H1 (cell line): Measurements from ENCODE around the gene IGFBP4. TPM values are rescaled to one million over a fixed set of nuclear protein-coding genes. Genes with fewer than 3 reads are reported as not detected.

Experiments
- CTCF ChIA-PET: fragments of 300-600 bp; sonication (Branson Sonifier 250); formaldehyde crosslinking; loops from one replicate; lab custom pipeline; 2021; ENCODE audit not compliant: partially characterized antibody; lab: Charles Lee
- POLR2A ChIA-PET: fragments of 300-600 bp; sonication (Branson Sonifier 250); formaldehyde crosslinking; loops from one replicate; lab custom pipeline; 2021; ENCODE audit warnings: inconsistent platforms; ENCODE audit not compliant: partially characterized antibody; lab: Charles Lee
- DNase-seq, 2 experiments: peaks; one replicate each; pipeline versions ENCODE4 v3.0.0 to v3.0.0-alpha.2; 2010 to 2022; ENCODE audit warnings: low spot score in 2 of 2, low read depth in 1 of 2, mixed read lengths in 1 of 2
- FAIRE-seq: peaks from 2 replicates; lab custom pipeline; 2011; peaks lifted over from hg19 to GRCh38; lab: Jason Lieb, UNC
- H2AFZ ChIP-seq: 2 replicates; pipeline ENCODE4 v1.8.1; 2012; ENCODE audit warnings: low read length, inconsistent platforms
- H2AK5ac ChIP-seq: 2 replicates; pipeline ENCODE4 v1.6.1; 2013; ENCODE audit warnings: low read depth, low read length
- H2BK120ac ChIP-seq: replicated peaks from 2 replicates; pipeline ENCODE3; 2013; ENCODE audit warnings: low read depth, low read length, inconsistent platforms
- H2BK12ac ChIP-seq: 2 replicates; pipeline ENCODE4 v1.6.1; 2013; ENCODE audit warnings: low read depth, low read length
- H2BK15ac ChIP-seq: 2 replicates; pipeline ENCODE4 v1.6.1; 2013; ENCODE audit warnings: low read length
- H2BK20ac ChIP-seq: 2 replicates; pipeline ENCODE4 v1.6.1; 2013; ENCODE audit warnings: low read length
- H2BK5ac ChIP-seq: 2 replicates; pipeline ENCODE4 v1.6.1; 2013; ENCODE audit warnings: low read depth, low read length
- H3K14ac ChIP-seq: 2 replicates; pipeline ENCODE4 v1.6.1; 2013; ENCODE audit warnings: inconsistent platforms; ENCODE audit not compliant: insufficient read length
- H3K18ac ChIP-seq: 2 replicates; pipeline ENCODE4 v1.6.1; 2013; ENCODE audit warnings: low read length; ENCODE audit errors: extremely low read depth
- H3K23ac ChIP-seq: 2 replicates; pipeline ENCODE4 v1.6.1; 2013; ENCODE audit warnings: inconsistent platforms; ENCODE audit not compliant: insufficient read length
- H3K23me2 ChIP-seq: 2 replicates; pipeline ENCODE4 v1.6.1; 2013; ENCODE audit warnings: low read depth, low read length
- H3K27ac ChIP-seq: 2 replicates; pipeline ENCODE4 v1.6.1; 2011; ENCODE audit warnings: low read depth, low read length, inconsistent platforms
- H3K27me3 ChIP-seq, 4 experiments: replicated peaks in 1 of 4; 1 replicate in 1 of 4; 2 replicates in 3 of 4; pipeline versions ENCODE4 v1.6.1 to v1.8.1; 2011 to 2013; ENCODE audit warnings: low read length in 3 of 4, mild to moderate bottlenecking in 3 of 4, inconsistent platforms in 2 of 4, mixed read lengths in 2 of 4, moderate library complexity in 1 of 4; ENCODE audit not compliant: control insufficient read depth in 3 of 4, insufficient read depth in 3 of 4; ENCODE audit errors: extremely low read depth in 1 of 4
- H3K36me3 ChIP-seq, 4 experiments: 2 replicates each; pipeline versions ENCODE4 v1.6.1 to v1.8.1; 2011 to 2013; ENCODE audit warnings: mild to moderate bottlenecking in 4 of 4, low read length in 3 of 4, moderate library complexity in 2 of 4, control low read depth in 1 of 4, inconsistent platforms in 1 of 4; ENCODE audit not compliant: insufficient read depth in 4 of 4, control insufficient read depth in 2 of 4
- H3K4ac ChIP-seq: replicated peaks from 2 replicates; pipeline ENCODE3; 2013; ENCODE audit warnings: low read length, low read depth, mixed read lengths, inconsistent platforms; ENCODE audit not compliant: insufficient read length
- H3K4me1 ChIP-seq, 4 experiments: replicated peaks in 1 of 4; 1 replicate in 1 of 4; 2 replicates in 3 of 4; pipeline versions ENCODE4 v1.6.1 to v1.8.1; 2011 to 2013; ENCODE audit warnings: low read length in 3 of 4, inconsistent platforms in 2 of 4, mixed read lengths in 1 of 4; ENCODE audit not compliant: insufficient read depth in 4 of 4, control insufficient read depth in 3 of 4
- H3K4me2 ChIP-seq, 2 experiments: 2 replicates each; pipeline versions ENCODE4 v1.6.1 to v1.8.1; 2011 to 2013; ENCODE audit warnings: low read depth in 2 of 2, low read length in 2 of 2, control low read depth in 1 of 2, inconsistent platforms in 1 of 2, mild to moderate bottlenecking in 1 of 2; ENCODE audit not compliant: insufficient read depth in 1 of 2
- H3K4me3 ChIP-seq, 4 experiments: fragments of 200-600, 300-600 bp in 1 of 4; sonication (generic), shearing (Covaris generic), sonication (Bioruptor Twin) in 1 of 4; 2 replicates each; pipeline versions ENCODE4 v1.5.1 to v1.8.1; 2011 to 2016; ENCODE audit warnings: low read length in 4 of 4, low read depth in 3 of 4, control low read depth in 2 of 4, inconsistent platforms in 2 of 4, mild to moderate bottlenecking in 2 of 4, mixed read lengths in 1 of 4, moderate library complexity in 1 of 4; ENCODE audit not compliant: insufficient read depth in 2 of 4; ENCODE audit errors: extremely low read depth in 1 of 4
- H3K56ac ChIP-seq: replicated peaks from 2 replicates; pipeline ENCODE3; 2013; ENCODE audit warnings: low read depth, mild to moderate bottlenecking, mixed read lengths, low read length, inconsistent platforms; ENCODE audit not compliant: insufficient read length
- H3K79me1 ChIP-seq: 2 replicates; pipeline ENCODE4 v1.6.1; 2013; ENCODE audit warnings: low read depth, low read length, control low read depth
- H3K79me2 ChIP-seq, 2 experiments: 2 replicates each; pipeline versions ENCODE4 v1.6.1 to v1.8.1; 2012 to 2013; ENCODE audit warnings: low read length in 2 of 2, mild to moderate bottlenecking in 2 of 2, inconsistent platforms in 1 of 2; ENCODE audit not compliant: insufficient read depth in 2 of 2, control insufficient read depth in 1 of 2
- H3K9ac ChIP-seq, 4 experiments: replicated peaks in 1 of 4; 1 replicate in 1 of 4; 2 replicates in 3 of 4; pipeline versions ENCODE4 v1.6.1 to v1.8.1; 2011 to 2013; ENCODE audit warnings: low read depth in 3 of 4, low read length in 3 of 4, control low read depth in 2 of 4, mild to moderate bottlenecking in 2 of 4, moderate library complexity in 2 of 4, inconsistent platforms in 1 of 4; ENCODE audit errors: extremely low read depth in 1 of 4
- H3K9me3 ChIP-seq, 2 experiments: 2 replicates each; pipeline versions ENCODE4 v1.6.1 to v1.8.1; 2012 to 2013; ENCODE audit warnings: mild to moderate bottlenecking in 2 of 2, moderate library complexity in 2 of 2, control low read depth in 1 of 2, inconsistent platforms in 1 of 2, low read depth in 1 of 2, low read length in 1 of 2, mixed read lengths in 1 of 2; ENCODE audit not compliant: insufficient read depth in 2 of 2
- H4K20me1 ChIP-seq, 2 experiments: replicated peaks in 1 of 2; 2 replicates each; pipeline versions ENCODE3 to v1.8.1; 2011 to 2013; ENCODE audit warnings: inconsistent platforms in 2 of 2, low read length in 2 of 2, mild to moderate bottlenecking in 1 of 2; ENCODE audit not compliant: insufficient read depth in 2 of 2, control insufficient read depth in 1 of 2
- H4K5ac ChIP-seq: 2 replicates; pipeline ENCODE4 v1.6.1; 2013; ENCODE audit warnings: low read length, low read depth, mixed read lengths, inconsistent platforms; ENCODE audit not compliant: insufficient read length
- H4K8ac ChIP-seq: 2 replicates; pipeline ENCODE4 v1.8.0; 2013; ENCODE audit warnings: mild to moderate bottlenecking, moderate library complexity, low read length, inconsistent platforms; ENCODE audit not compliant: insufficient read depth; ENCODE audit errors: extremely low read depth
- H4K91ac ChIP-seq: replicated peaks from 2 replicates; pipeline ENCODE3; 2013; ENCODE audit warnings: low read length, mixed read lengths, inconsistent platforms; ENCODE audit not compliant: insufficient read length
- CTBP2 ChIP-seq: IDR thresholded peaks from 2 replicates; pipeline ENCODE4 v1.7.0; 2011; ENCODE audit warnings: borderline replicate concordance, mild to moderate bottlenecking, moderate library complexity, mixed read lengths, low read length; ENCODE audit not compliant: insufficient read depth, insufficient read length
- EZH2 ChIP-seq: fragments of 200-600 bp; sonication (generic); IDR thresholded peaks from 2 replicates; pipeline ENCODE4 v1.7.1; 2012; ENCODE audit warnings: low read depth, mild to moderate bottlenecking, moderate library complexity, low read length, inconsistent platforms; ENCODE audit not compliant: severe bottlenecking
- NANOG ChIP-seq: IDR thresholded peaks from 2 replicates; pipeline ENCODE4 v1.6.1; 2011; ENCODE audit warnings: low read length, low read depth, mild to moderate bottlenecking, inconsistent platforms; ENCODE audit not compliant: insufficient read depth, poor library complexity, severe bottlenecking
- POLR2A ChIP-seq, 2 experiments: IDR thresholded peaks; 1 replicate in 1 of 2; 2 replicates in 1 of 2; pipeline ENCODE4 v1.6.1; 2011; ENCODE audit warnings: low read depth in 2 of 2, low read length in 2 of 2, mild to moderate bottlenecking in 2 of 2; ENCODE audit errors: control extremely low read depth in 1 of 2
- POLR2AphosphoS5 ChIP-seq: IDR thresholded peaks from 2 replicates; pipeline ENCODE4 v1.6.1; 2011; ENCODE audit warnings: low read depth, low read length
- POU5F1 ChIP-seq: IDR thresholded peaks from 2 replicates; pipeline ENCODE4 v1.6.1; 2011; ENCODE audit warnings: low read depth, mild to moderate bottlenecking, low read length, moderate library complexity
- RXRA ChIP-seq: IDR thresholded peaks from 2 replicates; pipeline ENCODE4 v1.6.1; 2011; ENCODE audit warnings: low read depth, mild to moderate bottlenecking, low read length, moderate library complexity; ENCODE audit not compliant: insufficient read depth
- SAP30 ChIP-seq: fragments of 300-600 bp; sonication (generic); IDR thresholded peaks from 2 replicates; pipeline ENCODE4 v1.7.1; 2012; ENCODE audit warnings: low read length, moderate library complexity, mild to moderate bottlenecking, inconsistent platforms; ENCODE audit not compliant: insufficient read depth, insufficient replicate concordance
- SP2 ChIP-seq: IDR thresholded peaks from 2 replicates; pipeline ENCODE4 v1.6.1; 2012; ENCODE audit warnings: mild to moderate bottlenecking, low read length, inconsistent platforms
- SUZ12 ChIP-seq: fragments of 200-600 bp; sonication (generic); IDR thresholded peaks from 2 replicates; pipeline ENCODE4 v1.6.1; 2012; ENCODE audit warnings: mild to moderate bottlenecking, inconsistent platforms, low read length, moderate library complexity, mixed read lengths
- YY1 ChIP-seq: IDR thresholded peaks from 2 replicates; pipeline ENCODE4 v1.6.1; 2011; ENCODE audit warnings: low read depth, mild to moderate bottlenecking, low read length
- WGBS, 2 experiments: shearing (Covaris generic) in 1 of 2; methylation state at CpG; one replicate each; pipeline versions ENCODE4 v1.1.6 to v1.1.7; 2013 to 2015; ENCODE audit warnings: low lambda C conversion rate in 2 of 2, mixed read lengths in 2 of 2, inconsistent platforms in 1 of 2, low coverage in 1 of 2, missing lambda C conversion rate in 1 of 2; ENCODE audit not compliant: insufficient replicate concordance in 2 of 2, insufficient coverage in 1 of 2, insufficient read length in 1 of 2; ENCODE audit errors: extremely low coverage in 1 of 2, missing lambda C conversion rate in 1 of 2; 5-methylcytosine and 5-hydroxymethylcytosine counted together
- polyA plus RNA-seq, 7 experiments: library from polyadenylated mRNA; depleted of rRNA in 3 of 7; stranded (reverse) in 5 of 7; unstranded in 2 of 7; fragments of >200 nt in 5 of 7; fragments of 200-250 nt in 2 of 7; gene quantifications; 1 replicate in 5 of 7; 2 replicates in 1 of 7; 4 replicates in 1 of 7; pipeline versions ENCODE4 v1.2.1 to v1.2.3, GENCODE V29; 2011 to 2013; ENCODE audit warnings: missing spikeins in 2 of 7, mixed read lengths in 2 of 7
- total RNA-seq: library from RNA; stranded (reverse); fragmentation: NEBNext Ultra II Directional; extraction: Animal tissue kit (Norgen Biotek cat#: 25700); gene quantifications from 2 replicates; pipeline ENCODE4 v1.2.1, GENCODE V29; 2021

The IGFBP4 gene
- total and polyA plus RNA-seq, 2 of the 8 experiments (the other 6 are each of a cell fraction or from before 2014, with no cell fraction given): 85.5 to 105 TPM

- WGBS, 2 experiments: 87% methylated on average over 4 of the region's 4 CpGs; no CpG with 5 or more reads in 1 of the 2 experiments
- H3K27ac ChIP-seq: no peak overlapping the region
- H2BK12ac ChIP-seq: no peak overlapping the region
- H2AFZ ChIP-seq: no peak overlapping the region
- H2BK5ac ChIP-seq: no peak overlapping the region
- no peak overlapping the region for H4K91ac ChIP-seq
- H3K79me2 ChIP-seq: peaks cover 0 to 23% of the 10 kb centered on the region in 2 experiments; a peak in 2 of 4 replicates
- H3K14ac ChIP-seq: no peak overlapping the region
- H3K9me3 ChIP-seq: no peaks in the 10 kb centered on the region
- DNase-seq: no peak
- peaks cover 0 to 12% (median 1%) of the 10 kb centered on the region in 4 experiments; a peak in 3 of 7 replicates for H3K4me1 ChIP-seq
- H3K56ac ChIP-seq: no peak overlapping the region
- peaks cover 16 to 90% (median 58%) of the 10 kb centered on the region in 4 experiments for H3K36me3 ChIP-seq
- no peak overlapping the region for H3K4me3 ChIP-seq
- CTCF ChIA-PET: interaction anchor here (0.8 to 2.9 kb wide), 11 partner anchors 11 to 148 kb away, joined by 3 to 17 read pairs (median 5); no protein-coding TSS in a partner anchor
- H3K23me2 ChIP-seq: peaks cover under 1% of the 10 kb centered on the region; the same call in 1 of the 2 replicates
- FAIRE-seq: no peak
- H3K23ac ChIP-seq: no peak overlapping the region
- H3K4me2 ChIP-seq: no peak overlapping the region
- H4K20me1 ChIP-seq: peaks cover 3 to 4% of the 10 kb centered on the region in 2 experiments
- no peak overlapping the region for H2BK15ac ChIP-seq
- H4K8ac ChIP-seq: no peak overlapping the region
- POLR2A ChIA-PET: interaction anchor here (0.6 to 5.1 kb wide), 7 partner anchors 10 to 122 kb away, joined by 3 to 32 read pairs (median 6); no protein-coding TSS in a partner anchor
- H3K18ac ChIP-seq: no peak overlapping the region
- H3K9ac ChIP-seq: no peak overlapping the region
- no peak overlapping the region for H4K5ac ChIP-seq
- H2AK5ac ChIP-seq: no peak overlapping the region
- H2BK20ac ChIP-seq: no peak overlapping the region
- H2BK120ac ChIP-seq: no peak overlapping the region
- H3K79me1 ChIP-seq: no peaks in the 10 kb centered on the region
- H3K27me3 ChIP-seq: no peaks in the 10 kb centered on the region
- H3K4ac ChIP-seq: no peak overlapping the region
- no peak for TF ChIP-seq SP2
- no peak for TF ChIP-seq POLR2AphosphoS5
- TF ChIP-seq CTBP2: no peak
- no peak for TF ChIP-seq POLR2A (IDR thresholded peaks at IDR 0.05; ENCODE audit: control extremely low read depth in 1 of 2, low read depth in 2 of 2, low read length in 2 of 2)
- TF ChIP-seq RXRA: no peak
- TF ChIP-seq POU5F1: no peak
- TF ChIP-seq NANOG: no peak
- no peak for TF ChIP-seq YY1
- no peak for TF ChIP-seq EZH2
- TF ChIP-seq SAP30: no peak
- no peak for TF ChIP-seq SUZ12
These were observed 31.4 kb upstream of the IGFBP4 start for GRCh38 chr17:40411821-40412220.
